Breast epithelium (tissue), 4 donors: ENCODE results near the gene CXCL3. TPM values are rescaled to one million over a fixed set of nuclear protein-coding genes. Genes with fewer than 3 reads are reported as not detected.
A peak's percentile ranks its signal among the peaks of the same experiment; 100 is the strongest.

Source experiments
- DNase-seq, 2 donors: peaks; one replicate each; pipeline ENCODE4 v3.0.0-alpha.2; 2019; ENCODE audit warnings: low spot score in 2 of 2
- H3K27ac ChIP-seq, 2 donors: fragments of 200-600 bp; sonication (generic) in 1 of 2; one replicate each; pipeline ENCODE4 v1.5.1; 2016 to 2019; ENCODE audit warnings: mild to moderate bottlenecking in 1 of 2
- H3K27me3 ChIP-seq, 2 donors: fragments of 200-600 bp; sonication (generic) in 1 of 2; one replicate each; pipeline versions ENCODE4 v1.5.1 to v1.6.0; 2017 to 2019; ENCODE audit warnings: control low read depth in 1 of 2, mild to moderate bottlenecking in 1 of 2
- H3K36me3 ChIP-seq: fragments of 200-600 bp; one replicate; pipeline ENCODE4 v1.5.1; 2019
- H3K4me1 ChIP-seq, 2 donors: fragments of 200-600 bp; sonication (generic); one replicate each; pipeline ENCODE4 v1.5.1; 2016 to 2019; ENCODE audit warnings: control low read depth in 1 of 2
- H3K4me3 ChIP-seq, 3 donors: fragments of 200-600 bp; sonication (generic); 1 replicate in 2 of 3; 2 replicates in 1 of 3; pipeline ENCODE4 v1.5.1; 2016 to 2019; ENCODE audit warnings: mild to moderate bottlenecking in 3 of 3, moderate library complexity in 2 of 3
- H3K9me3 ChIP-seq, 2 donors: fragments of 200-600 bp; sonication (generic) in 1 of 2; one replicate each; pipeline ENCODE4 v1.5.1; 2016 to 2019; ENCODE audit warnings: control low read depth in 1 of 2
- CTCF ChIP-seq, 3 donors: fragments of 450-650 bp; IDR thresholded peaks; one replicate each; pipeline ENCODE4 v1.5.1; 2016 to 2017; ENCODE audit warnings: antibody characterized with exemption in 3 of 3, mild to moderate bottlenecking in 3 of 3, moderate library complexity in 3 of 3
- POLR2A ChIP-seq: fragments of 450-650 bp; IDR thresholded peaks from one replicate; pipeline ENCODE4 v1.6.1; 2016; ENCODE audit warnings: antibody characterized with exemption, mild to moderate bottlenecking, moderate library complexity
- POLR2AphosphoS5 ChIP-seq, 3 donors: sonication (generic); formaldehyde crosslinking; IDR thresholded peaks; one replicate each; pipeline ENCODE4 v1.6.1; 2017; ENCODE audit warnings: antibody characterized with exemption in 3 of 3
- intact Hi-C: fragments of 100-400 bp; cut with DNase I; formaldehyde crosslinking; loops from one replicate; pipeline ENCODE4 v1.15.1; 2023; ENCODE audit warnings: low total_unique reads
- total RNA-seq, 3 donors: library from RNA; depleted of rRNA; stranded (reverse); fragments of >200 nt; gene quantifications; one replicate each; pipeline ENCODE4 v1.1.0, GENCODE V29; 2016

Gene CXCL3
- total RNA-seq, 3 donors from 2014 or later: 0.64 to 5.6 (median 1.3) TPM

- no peaks in the 10 kb centered on the region for H3K27me3 ChIP-seq
- no peak overlapping the region for H3K27ac ChIP-seq
- H3K4me3 ChIP-seq: peak overlapping the region; percentile 63 to 85 (median 75)
- no peak for TF ChIP-seq CTCF (IDR thresholded peaks at IDR 0.05)
- no peak for DNase-seq
- intact Hi-C loops: no loop called here
- no peaks in the 10 kb centered on the region for H3K4me1 ChIP-seq
- H3K36me3 ChIP-seq: no peaks in the 10 kb centered on the region
- no peaks in the 10 kb centered on the region for H3K9me3 ChIP-seq
Observed at GRCh38 chr4:74039315-74039763, 850 bp upstream of the CXCL3 start.

- H3K9me3 ChIP-seq: no peaks in the 10 kb centered on the region
- no peak for TF ChIP-seq CTCF (IDR thresholded peaks at IDR 0.05)
- no peak for TF ChIP-seq POLR2AphosphoS5 (IDR thresholded peaks at IDR 0.05)
- no peak for TF ChIP-seq POLR2A
- intact Hi-C loops: no loop called here
- peak overlapping the region; percentile 63 to 85 (median 75) for H3K4me3 ChIP-seq
- no peaks in the 10 kb centered on the region for H3K4me1 ChIP-seq
- H3K27ac ChIP-seq: peak overlapping the region; percentile 76 to 77
- no peaks in the 10 kb centered on the region for H3K27me3 ChIP-seq
- no peak for DNase-seq
- H3K36me3 ChIP-seq: no peaks in the 10 kb centered on the region
Observed at GRCh38 chr4:74038086-74038424, 434 bp downstream of the CXCL3 start.

- Histone ChIP-seq H3K36me3 (no peaks in the 10 kb centered on the region), H3K9me3 (no peaks in the 10 kb centered on the region), H3K4me3 (peak overlapping the region; percentile 63 to 85 (median 75)), H3K27me3 (no peaks in the 10 kb centered on the region), H3K27ac (no peak overlapping the region), H3K4me1 (no peaks in the 10 kb centered on the region)
- intact Hi-C loops: no loop called here
- TF ChIP-seq CTCF (IDR thresholded peaks at IDR 0.05) (no peak), POLR2AphosphoS5 (IDR thresholded peaks at IDR 0.05) (no peak), POLR2A (no peak)
- DNase-seq: no peak
Observed at GRCh38 chr4:74037076-74037955, 1.2 kb downstream of the CXCL3 start.

GRCh38 chr4:74033739-74034138, 4.8 kb downstream of the CXCL3 start:
- no peak for TF ChIP-seq POLR2AphosphoS5 (IDR thresholded peaks at IDR 0.05)
- no peak for TF ChIP-seq CTCF (IDR thresholded peaks at IDR 0.05)
- TF ChIP-seq POLR2A: no peak

GRCh38 chr4:74032064-74032463, 6.4 kb downstream of the CXCL3 start:
- H3K36me3 ChIP-seq: no peaks in the 10 kb centered on the region
- no peak overlapping the region for H3K27ac ChIP-seq
- H3K4me3 ChIP-seq: no peak overlapping the region
- DNase-seq: no peak
- no peaks in the 10 kb centered on the region for H3K9me3 ChIP-seq
- no peak for TF ChIP-seq POLR2A
- TF ChIP-seq POLR2AphosphoS5 (IDR thresholded peaks at IDR 0.05): no peak
- TF ChIP-seq CTCF (IDR thresholded peaks at IDR 0.05): no peak
- H3K27me3 ChIP-seq: no peaks in the 10 kb centered on the region
- H3K4me1 ChIP-seq: no peaks in the 10 kb centered on the region
- intact Hi-C loops: no loop called here

More at GRCh38 chr4:74033739-74034138, 4.8 kb downstream of the CXCL3 start:
- Histone ChIP-seq H3K27me3 (no peaks in the 10 kb centered on the region), H3K9me3 (no peaks in the 10 kb centered on the region), H3K27ac (no peak overlapping the region), H3K4me3 (no peak overlapping the region), H3K36me3 (no peaks in the 10 kb centered on the region), H3K4me1 (no peaks in the 10 kb centered on the region)
- intact Hi-C loops: no loop called here
- no peak for DNase-seq
